ENCODE data around the gene C4BPA.

The C4BPA gene

GRCh38 chr1:207067185-207067584, 36.8 kb upstream of the C4BPA start (continued):
- TF ChIP-seq, protein P1, sequence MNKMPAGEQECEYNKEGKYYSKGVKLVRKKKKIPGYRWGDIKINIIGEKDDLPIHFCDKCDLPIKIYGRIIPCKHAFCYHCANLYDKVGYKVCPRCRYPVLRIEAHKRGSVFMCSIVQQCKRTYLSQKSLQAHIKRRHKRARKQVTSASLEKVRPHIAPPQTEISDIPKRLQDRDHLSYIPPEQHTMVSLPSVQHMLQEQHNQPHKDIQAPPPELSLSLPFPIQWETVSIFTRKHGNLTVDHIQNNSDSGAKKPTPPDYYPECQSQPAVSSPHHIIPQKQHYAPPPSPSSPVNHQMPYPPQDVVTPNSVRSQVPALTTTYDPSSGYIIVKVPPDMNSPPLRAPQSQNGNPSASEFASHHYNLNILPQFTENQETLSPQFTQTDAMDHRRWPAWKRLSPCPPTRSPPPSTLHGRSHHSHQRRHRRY (tag by site-specific recombination; IDR thresholded peaks at IDR 0.05) = no peak

- POLR2A ChIA-PET = no interaction called here
Measured at GRCh38 chr1:207067665-207068064, 36.4 kb upstream of the C4BPA start.

DNA sequence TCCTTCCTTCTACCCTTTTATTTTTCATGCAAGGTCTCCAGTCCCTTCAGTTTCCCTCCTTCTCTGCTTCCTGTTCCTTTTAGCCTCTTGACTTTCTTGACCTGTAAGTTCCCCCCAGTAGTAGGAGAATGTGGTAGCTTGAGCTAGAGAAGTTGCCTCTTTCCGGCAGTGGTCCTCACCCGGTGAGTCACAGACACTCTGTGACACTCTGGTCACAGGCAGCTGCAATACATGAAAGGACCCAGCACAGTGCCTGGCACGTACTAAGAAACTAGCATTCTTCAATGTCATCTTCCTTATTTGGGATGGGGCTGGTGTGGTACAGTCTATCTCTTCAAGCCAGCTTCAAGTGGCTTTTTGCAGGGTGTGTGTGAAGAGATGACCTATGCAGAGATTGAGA, 35.0 kb upstream of the C4BPA start:
- TF ChIP-seq, protein P2, sequence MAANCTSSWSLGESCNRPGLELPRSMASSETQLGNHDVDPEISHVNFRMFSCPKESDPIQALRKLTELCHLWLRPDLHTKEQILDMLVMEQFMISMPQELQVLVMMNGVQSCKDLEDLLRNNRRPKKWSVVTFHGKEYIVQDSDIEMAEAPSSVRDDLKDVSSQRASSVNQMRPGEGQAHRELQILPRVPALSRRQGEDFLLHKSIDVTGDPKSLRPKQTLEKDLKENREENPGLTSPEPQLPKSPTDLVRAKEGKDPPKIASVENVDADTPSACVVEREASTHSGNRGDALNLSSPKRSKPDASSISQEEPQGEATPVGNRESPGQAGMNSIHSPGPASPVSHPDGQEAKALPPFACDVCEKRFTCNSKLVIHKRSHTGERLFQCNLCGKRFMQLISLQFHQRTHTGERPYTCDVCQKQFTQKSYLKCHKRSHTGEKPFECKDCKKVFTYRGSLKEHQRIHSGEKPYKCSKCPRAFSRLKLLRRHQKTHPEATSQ (tag by site-specific recombination; IDR thresholded peaks at IDR 0.05) = no peak
- TF ChIP-seq SCRT1 (tag by site-specific recombination; IDR thresholded peaks at IDR 0.05; ENCODE audit: borderline replicate concordance) (no peak), ZNF48 (tag by site-specific recombination; IDR thresholded peaks at IDR 0.05) (no peak), ZNF529 (tag by site-specific recombination; IDR thresholded peaks at IDR 0.05; ENCODE audit: insufficient replicate concordance) (no peak)
- H3K4me1 ChIP-seq (ENCODE audit: control insufficient read depth, insufficient read depth, low read length) = no peaks in the 10 kb centered on the region
- no peak overlapping the region for H3K27ac ChIP-seq (ENCODE audit: extremely low read depth, low read depth, low read length)
- no peaks in the 10 kb centered on the region for H3K9me3 ChIP-seq (ENCODE audit: control insufficient read depth, insufficient read depth, low read depth, low read length)
- H3K4me3 ChIP-seq (ENCODE audit: low read depth, low read length) = no peak overlapping the region
- POLR2A ChIA-PET = no interaction called here
- peaks cover 0 to 59% of the 10 kb centered on the region in 2 experiments; a peak in 1 of 3 replicates for H3K36me3 ChIP-seq (ENCODE audit: control insufficient read depth in 2 of 2, insufficient read depth in 1 of 2, low read length in 2 of 2)
- CTCF ChIA-PET = interaction anchor here (1.6 kb wide), 1 partner anchor 9 kb away, joined by 4 read pairs; no protein-coding TSS in a partner anchor

More at GRCh38 chr1:207067665-207068064, 36.4 kb upstream of the C4BPA start:
- H3K27ac ChIP-seq (ENCODE audit: extremely low read depth, low read depth, low read length) = no peak overlapping the region
- TF ChIP-seq ZNF830 (tag by site-specific recombination; IDR thresholded peaks at IDR 0.05; ENCODE audit: low read depth) = no peak
- TF ChIP-seq ZNF148 (tag by site-specific recombination; IDR thresholded peaks at IDR 0.05; ENCODE audit: borderline replicate concordance) = no peak
- TF ChIP-seq ZNF610 (tag by site-specific recombination; IDR thresholded peaks at IDR 0.05; ENCODE audit: borderline replicate concordance) = no peak
- no peak for TF ChIP-seq ZBTB8A (tag by site-specific recombination; IDR thresholded peaks at IDR 0.05)
- TF ChIP-seq, protein P3, sequence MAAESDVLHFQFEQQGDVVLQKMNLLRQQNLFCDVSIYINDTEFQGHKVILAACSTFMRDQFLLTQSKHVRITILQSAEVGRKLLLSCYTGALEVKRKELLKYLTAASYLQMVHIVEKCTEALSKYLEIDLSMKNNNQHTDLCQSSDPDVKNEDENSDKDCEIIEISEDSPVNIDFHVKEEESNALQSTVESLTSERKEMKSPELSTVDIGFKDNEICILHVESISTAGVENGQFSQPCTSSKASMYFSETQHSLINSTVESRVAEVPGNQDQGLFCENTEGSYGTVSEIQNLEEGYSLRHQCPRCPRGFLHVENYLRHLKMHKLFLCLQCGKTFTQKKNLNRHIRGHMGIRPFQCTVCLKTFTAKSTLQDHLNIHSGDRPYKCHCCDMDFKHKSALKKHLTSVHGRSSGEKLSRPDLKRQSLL (tag by site-specific recombination; IDR thresholded peaks at IDR 0.05) = no peak
- TF ChIP-seq ZNF423 (tag by site-specific recombination; IDR thresholded peaks at IDR 0.05) = no peak
- no peak for TF ChIP-seq PRDM1 (tag by site-specific recombination; IDR thresholded peaks at IDR 0.05)
- TF ChIP-seq GLIS1 (tag by site-specific recombination; IDR thresholded peaks at IDR 0.05) = no peak
- TF ChIP-seq YY2 (tag by site-specific recombination; IDR thresholded peaks at IDR 0.05) = no peak
- no peak for TF ChIP-seq KLF8 (tag by site-specific recombination; IDR thresholded peaks at IDR 0.05)
- no peak for TF ChIP-seq KLF16 (tag by site-specific recombination; IDR thresholded peaks at IDR 0.05)
- no peak for TF ChIP-seq ZNF621 (tag by site-specific recombination; IDR thresholded peaks at IDR 0.05)
- no peak for TF ChIP-seq ZNF664 (tag by site-specific recombination; IDR thresholded peaks at IDR 0.05)
- TF ChIP-seq ZNF394 (tag by site-specific recombination; IDR thresholded peaks at IDR 0.05; ENCODE audit: borderline replicate concordance) = no peak
- TF ChIP-seq ZBTB20 (tag by site-specific recombination; IDR thresholded peaks at IDR 0.05) = no peak
- TF ChIP-seq ZNF174 (tag by site-specific recombination; IDR thresholded peaks at IDR 0.05) = no peak
- no peak for TF ChIP-seq ZFP3 (tag by site-specific recombination; IDR thresholded peaks at IDR 0.05; ENCODE audit: low read depth)
- no peak for TF ChIP-seq ZNF670 (tag by site-specific recombination; IDR thresholded peaks at IDR 0.05; ENCODE audit: low read depth)
- no peak overlapping the region for H3K4me3 ChIP-seq (ENCODE audit: low read depth, low read length)
- no peaks in the 10 kb centered on the region for H3K9me3 ChIP-seq (ENCODE audit: control insufficient read depth, insufficient read depth, low read depth, low read length)
- CTCF ChIA-PET = interaction anchor here (0.6 to 1.0 kb wide), 2 partner anchors 19 to 202 kb away, joined by 3 read pairs; partner anchors contain the start of gene IL20
- H3K36me3 ChIP-seq (ENCODE audit: control insufficient read depth in 2 of 2, insufficient read depth in 1 of 2, low read length in 2 of 2) = peaks cover 0 to 73% of the 10 kb centered on the region in 2 experiments; a peak in 1 of 3 replicates
- H3K4me1 ChIP-seq (ENCODE audit: control insufficient read depth, insufficient read depth, low read length) = no peaks in the 10 kb centered on the region

Measured in HEK293 (cell line).